HCT116 (cell line): ENCODE results near the gene SRCAP. TPM values are rescaled to one million over a fixed set of nuclear protein-coding genes. Genes with fewer than 3 reads are reported as not detected.

ENCODE experiments used
- ATAC-seq: fragments of 200-7000 bp; cut with Tn5 transposase; 2 replicates; pipeline ENCODE4 v1.9.1; 2020; ENCODE audit warnings: mild to moderate bottlenecking, moderate library complexity
- BruUV-seq: library from RNA; stranded (reverse); fragments of 400-500 nt; replicated peaks from 2 replicates; lab custom pipeline; 2021; lab: Mats Ljungman, UMichigan
- CTCF ChIA-PET: fragments of 300-600 bp; sonication (Branson Sonifier 250); formaldehyde crosslinking; loops from one replicate; lab custom pipeline; 2021; ENCODE audit warnings: antibody characterized with exemption; lab: Charles Lee
- POLR2A ChIA-PET: fragments of 300-600, 350-600 bp; sonication (Branson Sonifier 250); formaldehyde crosslinking; loops from one replicate; lab custom pipeline; 2021; ENCODE audit warnings: antibody characterized with exemption; lab: Charles Lee
- RAD21 ChIA-PET, 2 experiments: fragments of 300-600 bp; sonication (Branson Sonifier 250); formaldehyde crosslinking; loops; one replicate each; lab custom pipeline; 2023; ENCODE audit warnings: low total read pairs in 2 of 2; ENCODE audit not compliant: uncharacterized antibody in 2 of 2, unreplicated experiment in 2 of 2, low non-redundant PET in 1 of 2; lab: Charles Lee
- DNase-seq: peaks from one replicate; pipeline ENCODE4 v3.0.0-alpha.2; 2010; ENCODE audit warnings: low read depth, low spot score
- H2AFZ ChIP-seq: fragments of 200-600 bp; shearing (Covaris generic), sonication (generic); 2 replicates; pipeline ENCODE4 v1.6.1; 2017; ENCODE audit warnings: low read depth, mixed run types, mixed read lengths, antibody characterized with exemption, low read length; ENCODE audit not compliant: poor library complexity, severe bottlenecking
- H3K27ac ChIP-seq: 2 replicates; pipeline ENCODE4 v1.5.1; 2012; ENCODE audit warnings: low read depth, low read length
- H3K27me3 ChIP-seq: fragments of 200-600 bp; sonication (generic); 2 replicates; pipeline ENCODE4 v1.6.1; 2016; ENCODE audit warnings: mixed run types, low read length, mixed read lengths; ENCODE audit not compliant: insufficient read depth
- H3K36me3 ChIP-seq, 2 experiments: fragments of 200-500 bp in 1 of 2; fragments of 200-600 bp in 1 of 2; sonication (Bioruptor generic) in 1 of 2; sonication (generic) in 1 of 2; 2 replicates each; pipeline versions ENCODE4 v1.5.1 to v1.6.1; 2014 to 2016; ENCODE audit warnings: low read length in 2 of 2, inconsistent platforms in 1 of 2, mixed read lengths in 1 of 2, mixed run types in 1 of 2; ENCODE audit not compliant: insufficient read depth in 2 of 2, control insufficient read depth in 1 of 2
- H3K4me1 ChIP-seq, 2 experiments: fragments of 200-600 bp in 1 of 2; sonication (generic) in 1 of 2; 2 replicates each; pipeline versions ENCODE4 v1.5.1 to v1.6.1; 2012 to 2017; ENCODE audit warnings: low read length in 2 of 2, inconsistent platforms in 1 of 2, mild to moderate bottlenecking in 1 of 2, mixed read lengths in 1 of 2, mixed run types in 1 of 2, moderate library complexity in 1 of 2; ENCODE audit not compliant: insufficient read depth in 2 of 2, control insufficient read depth in 1 of 2
- H3K4me2 ChIP-seq: fragments of 200-600 bp; sonication (generic); 2 replicates; pipeline ENCODE4 v1.6.1; 2017; ENCODE audit warnings: mixed run types, low read length, mixed read lengths
- H3K4me3 ChIP-seq, 2 experiments: fragments of 200-600 bp in 1 of 2; sonication (generic) in 1 of 2; replicated peaks in 1 of 2; 2 replicates each; pipeline ENCODE4 v1.5.1; 2011 to 2016; ENCODE audit warnings: low read length in 2 of 2, control low read depth in 1 of 2, low read depth in 1 of 2, mild to moderate bottlenecking in 1 of 2, mixed read lengths in 1 of 2, mixed run types in 1 of 2
- H3K79me2 ChIP-seq: fragments of 200-600 bp; sonication (generic); 2 replicates; pipeline ENCODE4 v1.6.1; 2017; ENCODE audit warnings: mild to moderate bottlenecking, mixed run types, low read length, moderate library complexity, mixed read lengths; ENCODE audit not compliant: insufficient read depth
- H3K9ac ChIP-seq: fragments of 200-600 bp; sonication (generic); 2 replicates; pipeline ENCODE4 v1.6.1; 2016; ENCODE audit warnings: low read length, mixed read lengths
- H3K9me2 ChIP-seq: fragments of 200-600 bp; sonication (generic), shearing (Covaris generic); 2 replicates; pipeline ENCODE4 v1.6.1; 2017; ENCODE audit warnings: mixed run types, mild to moderate bottlenecking, moderate library complexity; ENCODE audit not compliant: insufficient read depth
- H3K9me3 ChIP-seq, 2 experiments: fragments of 200-500 bp in 1 of 2; fragments of 200-600 bp in 1 of 2; sonication (Bioruptor generic) in 1 of 2; sonication (generic) in 1 of 2; 2 replicates each; pipeline ENCODE4 v1.6.1; 2014 to 2017; ENCODE audit warnings: low read length in 2 of 2, mixed read lengths in 2 of 2, inconsistent platforms in 1 of 2, low read depth in 1 of 2, mild to moderate bottlenecking in 1 of 2, mixed run types in 1 of 2, moderate library complexity in 1 of 2; ENCODE audit not compliant: control insufficient read depth in 1 of 2, insufficient read depth in 1 of 2
- H4K20me1 ChIP-seq: fragments of 200-600 bp; sonication (generic), shearing (Covaris generic); 2 replicates; pipeline ENCODE4 v1.6.1; 2017; ENCODE audit warnings: mixed run types, mild to moderate bottlenecking, moderate library complexity; ENCODE audit not compliant: insufficient read depth
- CEBPB ChIP-seq: IDR thresholded peaks from 2 replicates; pipeline ENCODE4 v1.6.1; 2012; ENCODE audit warnings: low read depth
- CTCF ChIP-seq, 3 experiments: fragments of 200-600 bp in 1 of 3; sonication (generic) in 1 of 3; IDR thresholded peaks in 2 of 3; conservative IDR thresholded peaks in 1 of 3; 2 replicates each; pipeline ENCODE4 v1.5.1; 2012 to 2017; ENCODE audit warnings: low read depth in 2 of 3, low read length in 2 of 3, antibody characterized with exemption in 1 of 3, borderline replicate concordance in 1 of 3, control low read depth in 1 of 3, mild to moderate bottlenecking in 1 of 3, mixed read lengths in 1 of 3, mixed run types in 1 of 3, moderate library complexity in 1 of 3; ENCODE audit not compliant: insufficient read depth in 1 of 3
- POLR2AphosphoS5 ChIP-seq: IDR thresholded peaks from 2 replicates; pipeline ENCODE4 v1.6.1; 2011; ENCODE audit warnings: mild to moderate bottlenecking, low read depth, low read length, moderate library complexity
- RAD21 ChIP-seq: IDR thresholded peaks from 2 replicates; pipeline ENCODE4 v1.6.1; 2012; ENCODE audit warnings: low read depth, mild to moderate bottlenecking
- SIN3A ChIP-seq: IDR thresholded peaks from 2 replicates; pipeline ENCODE4 v1.6.1; 2012; ENCODE audit warnings: low read depth
- ZBTB33 ChIP-seq: IDR thresholded peaks from 2 replicates; pipeline ENCODE4 v1.6.1; 2011; ENCODE audit warnings: mild to moderate bottlenecking, low read length, moderate library complexity; ENCODE audit not compliant: insufficient replicate concordance; ENCODE audit errors: extremely low read depth
- ZFX ChIP-seq: fragments of 450-650 bp; IDR thresholded peaks from 2 replicates; pipeline ENCODE4 v1.6.1; 2017
- intact Hi-C: fragments of 100-400 bp; cut with micrococcal nuclease; formaldehyde crosslinking; loops from 2 replicates; pipeline ENCODE4 v1.10.0; 2022
- total RNA-seq: library from RNA; stranded (reverse); gene quantifications from one replicate; pipeline ENCODE4 v1.2.1, GENCODE V29; 2021; ENCODE audit not compliant: unreplicated experiment

The SRCAP gene
- total RNA-seq, 1 experiment from 2014 or later = 59.6 TPM

- Histone ChIP-seq H3K27ac (peak overlapping the region; percentile 78), H3K4me3 (peak overlapping the region; percentile 92 to 94), H3K36me3 (peaks cover 0 to 3% of the 10 kb centered on the region in 2 experiments; a peak in 2 of 4 replicates), H3K4me2 (peak overlapping the region; percentile 98), H3K9ac (peak overlapping the region; percentile 92), H3K79me2 (peaks cover 21% of the 10 kb centered on the region), H4K20me1 (no peaks in the 10 kb centered on the region), H3K9me3 (no peaks in the 10 kb centered on the region), H3K9me2 (no peaks in the 10 kb centered on the region), H2AFZ (peak overlapping the region; percentile 81), H3K4me1 (peaks cover 7 to 22% of the 10 kb centered on the region in 2 experiments; a peak in 3 of 4 replicates), H3K27me3 (no peaks in the 10 kb centered on the region)
- RAD21 ChIA-PET = interaction anchor here in 1 of 2 experiments (1.3 kb wide), 1 partner anchor 18 kb away, joined by 4 read pairs; no protein-coding TSS in a partner anchor
- DNase-seq = no peak
- POLR2A ChIA-PET = interaction anchor here (0.6 to 2.6 kb wide), 4 partner anchors 16 to 127 kb away, joined by 3 to 23 read pairs (median 4); no protein-coding TSS in a partner anchor
- ATAC-seq = no peak
- intact Hi-C loops = loop anchor here (1.0 to 5.0 kb wide), 3 partner anchors 18 to 135 kb away; partner anchors contain the start of gene FBXL19
- no peak for TF ChIP-seq ZFX
- no peak for TF ChIP-seq SIN3A
- no peak for TF ChIP-seq RAD21
- no peak for TF ChIP-seq CTCF (IDR thresholded peaks at IDR 0.05 in 2 of 3, conservative IDR thresholded peaks at IDR 0.05 in 1 of 3; ENCODE audit: borderline replicate concordance in 1 of 3, insufficient read depth in 1 of 3, low read depth in 2 of 3, low read length in 2 of 3)
- no peak for TF ChIP-seq ZBTB33
- no peak for TF ChIP-seq CEBPB
- TF ChIP-seq POLR2AphosphoS5 = no peak
- CTCF ChIA-PET = interaction anchor here (0.8 to 1.1 kb wide), 2 partner anchors 15 to 18 kb away, joined by 3 to 11 read pairs; no protein-coding TSS in a partner anchor
- BruUV-seq = no TSS peak
These were observed 88.8 kb downstream of the SRCAP start for GRCh38 chr16:30787613-30788378.

Other genes starting within 250 kb of the SRCAP start
- 1.4 TPM for gene ITGAL, start 226.4 kb upstream of the SRCAP start, total RNA-seq
- 48.8 TPM for gene ZNF768, start 172.6 kb upstream of the SRCAP start, total RNA-seq
- gene ZNF747, start 164.3 kb upstream of the SRCAP start, total RNA-seq = 2.1 TPM
- 9.1 TPM for gene ZNF764, start 140.8 kb upstream of the SRCAP start, total RNA-seq
- gene ZNF688, start 127.5 kb upstream of the SRCAP start, total RNA-seq = 3.6 TPM
- 0.15 TPM for gene ZNF785, start 113.5 kb upstream of the SRCAP start, total RNA-seq
- 10.3 TPM for gene ZNF689, start 88.8 kb upstream of the SRCAP start, total RNA-seq
- 56.2 TPM for gene PRR14, start 48.2 kb upstream of the SRCAP start, total RNA-seq
- 65.3 TPM for gene FBRS, start 40.7 kb upstream of the SRCAP start, total RNA-seq
- gene PHKG2, start 49.3 kb downstream of the SRCAP start, total RNA-seq = 32.6 TPM
- gene CFAP119, start 62.9 kb downstream of the SRCAP start, total RNA-seq = 12.6 TPM
- 90.3 TPM for gene RNF40, start 63.2 kb downstream of the SRCAP start, total RNA-seq
- 18.4 TPM for gene ZNF629, start 88.0 kb downstream of the SRCAP start, total RNA-seq
- 44.9 TPM for gene BCL7C, start 194.9 kb downstream of the SRCAP start, total RNA-seq
- 1.4 TPM for gene CTF1, start 197.4 kb downstream of the SRCAP start, total RNA-seq
- 45.2 TPM for gene FBXL19, start 224.4 kb downstream of the SRCAP start, total RNA-seq
- 9.0 TPM for gene ORAI3, start 249.9 kb downstream of the SRCAP start, total RNA-seq